ENCODE data around the gene EIF4E2. TPM values are rescaled to one million over a fixed set of nuclear protein-coding genes. Genes with fewer than 3 reads are reported as not detected.

EIF4E2 gene
- total RNA-seq, 6 experiments from 2014 or later, result 24.3 to 47.7 (median 42.0) TPM

GRCh38 chr2:232519581-232520438, 30.7 kb upstream of the EIF4E2 start, which contains the start of gene PRSS56:
Gene PRSS56 (plus strand): TSS chr2:232520388. CDS start chr2:232520599, 211 bp downstream.
- WGBS (ENCODE audit: insufficient coverage, low coverage, low lambda C conversion rate, missing lambda C conversion rate), result 64% methylated on average over 7 of the region's 19 CpGs
- no peak for DNase-seq
- Histone ChIP-seq H3K4me3 (no peak within 1 kb of the TSS), H3K27ac (no peak within 1 kb of the TSS), H3K9me3 (no peaks in the 10 kb centered on the region), H3K4me1 (peaks cover 0 to 17% (median 0%) of the 10 kb centered on the region in 4 donors), H3K36me3 (no peaks in the 10 kb centered on the region), H3K27me3 (peaks cover 14 to 27% of the 10 kb centered on the region in 2 donors)
- ATAC-seq, result no peak
- intact Hi-C loops (cut with DNase I), result loop anchor here (10.0 kb wide), 3 partner anchors 65 to 615 kb away; partner anchors contain the start of gene ALPI (in 1 of the 2)
- TF ChIP-seq CTCF (IDR thresholded peaks at IDR 0.05) (no peak), POLR2A (IDR thresholded peaks at IDR 0.05) (no peak)

DNA sequence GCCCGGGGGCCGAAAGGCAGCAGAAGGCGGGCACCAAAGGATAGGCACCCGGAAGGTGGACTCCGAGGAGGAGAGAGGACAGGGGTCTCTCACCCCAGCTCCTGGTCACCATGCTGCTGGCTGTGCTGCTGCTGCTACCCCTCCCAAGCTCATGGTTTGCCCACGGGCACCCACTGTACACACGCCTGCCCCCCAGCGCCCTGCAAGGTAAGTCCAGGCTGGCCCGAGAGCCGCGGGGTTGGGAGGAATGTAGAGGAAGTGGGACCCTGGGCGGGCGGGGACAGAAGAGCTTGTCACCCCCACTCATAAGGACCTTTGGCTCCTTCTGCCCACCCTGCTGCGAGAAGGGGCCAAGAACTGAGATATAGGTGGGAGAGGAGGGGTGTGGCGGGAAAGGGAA, 30.0 kb upstream of the EIF4E2 start:
- peaks cover 14 to 27% of the 10 kb centered on the region in 2 donors for H3K27me3 ChIP-seq
- intact Hi-C loops (cut with DNase I), result loop anchor here in 1 of 2 donors (10.0 kb wide), 2 partner anchors 86 to 616 kb away; no protein-coding TSS in a partner anchor
- DNase-seq (no peak), ATAC-seq (no peak)
- no peak overlapping the region for H3K27ac ChIP-seq
- 65% methylated on average over 5 of the region's 15 CpGs for WGBS (ENCODE audit: insufficient coverage, low coverage, low lambda C conversion rate, missing lambda C conversion rate)
- TF ChIP-seq POLR2A (IDR thresholded peaks at IDR 0.05) (no peak), CTCF (IDR thresholded peaks at IDR 0.05) (no peak)
- H3K36me3 ChIP-seq, result no peaks in the 10 kb centered on the region
- no peak overlapping the region for H3K4me3 ChIP-seq
- no peaks in the 10 kb centered on the region for H3K9me3 ChIP-seq
- H3K4me1 ChIP-seq, result peaks cover 0 to 17% (median 0%) of the 10 kb centered on the region in 4 donors

- H3K9me3 ChIP-seq, result no peaks in the 10 kb centered on the region
- DNase-seq, result no peak
- WGBS (ENCODE audit: insufficient coverage, low coverage, low lambda C conversion rate, missing lambda C conversion rate), result 33% methylated on average over 1 of the region's 14 CpGs
- H3K4me3 ChIP-seq, result no peak overlapping the region
- TF ChIP-seq CTCF (IDR thresholded peaks at IDR 0.05) (no peak), POLR2A (IDR thresholded peaks at IDR 0.05) (no peak)
- intact Hi-C loops (cut with DNase I), result loop anchor here in 1 of 2 donors (10.0 kb wide), 2 partner anchors 86 to 616 kb away; no protein-coding TSS in a partner anchor
- no peak for ATAC-seq
- peaks cover 0 to 20% (median 0%) of the 10 kb centered on the region in 4 donors for H3K4me1 ChIP-seq
- peaks cover 14 to 27% of the 10 kb centered on the region in 2 donors for H3K27me3 ChIP-seq
- H3K36me3 ChIP-seq, result no peaks in the 10 kb centered on the region
- no peak overlapping the region for H3K27ac ChIP-seq
Measured at GRCh38 chr2:232521098-232521497, 29.4 kb upstream of the EIF4E2 start.

DNA sequence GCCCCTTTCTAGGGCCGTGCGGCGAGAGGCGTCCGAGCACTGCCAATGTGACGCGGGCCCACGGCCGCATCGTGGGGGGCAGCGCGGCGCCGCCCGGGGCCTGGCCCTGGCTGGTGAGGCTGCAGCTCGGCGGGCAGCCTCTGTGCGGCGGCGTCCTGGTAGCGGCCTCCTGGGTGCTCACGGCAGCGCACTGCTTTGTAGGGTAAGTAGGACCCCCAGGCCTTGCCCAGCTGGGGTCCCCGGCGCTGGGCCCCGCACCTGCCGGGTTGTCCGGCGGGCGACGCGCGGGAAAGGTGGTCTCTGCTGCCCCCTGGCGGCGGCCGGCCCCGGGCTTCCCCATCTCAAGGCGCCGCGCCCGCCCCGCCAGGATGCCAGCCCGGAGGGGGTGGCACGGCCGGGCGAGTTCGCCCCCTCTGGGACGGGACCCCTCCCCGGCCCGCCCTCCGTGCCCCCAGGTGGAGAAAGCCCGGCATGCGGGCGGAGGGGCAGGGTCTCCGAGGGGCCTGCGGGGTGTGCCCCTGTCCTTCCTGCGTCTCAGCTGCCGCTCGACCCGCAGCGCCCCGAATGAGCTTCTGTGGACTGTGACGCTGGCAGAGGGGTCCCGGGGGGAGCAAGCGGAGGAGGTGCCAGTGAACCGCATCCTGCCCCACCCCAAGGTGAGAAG, 28.4 kb upstream of the EIF4E2 start:
- Histone ChIP-seq H3K9me3 (no peaks in the 10 kb centered on the region), H3K4me3 (peak overlapping the region in 1 of 3 donors; percentile 19), H3K4me1 (peaks cover 0 to 20% (median 0%) of the 10 kb centered on the region in 4 donors), H3K36me3 (no peaks in the 10 kb centered on the region), H3K27ac (no peak overlapping the region), H3K27me3 (peaks cover 14 to 27% of the 10 kb centered on the region in 2 donors)
- intact Hi-C loops (cut with DNase I), result loop anchor here in 1 of 2 donors (10.0 kb wide), 2 partner anchors 87 to 617 kb away; no protein-coding TSS in a partner anchor
- DNase-seq (peak in 2 of 3 donors; percentile 62 to 63), ATAC-seq (peak; percentile 61 to 88 (median 74))
- 7% methylated on average over 3 of the region's 66 CpGs for WGBS (ENCODE audit: insufficient coverage, low coverage, low lambda C conversion rate, missing lambda C conversion rate)
- TF ChIP-seq CTCF (IDR thresholded peaks at IDR 0.05), result peak; percentile 86 to 94 (median 90)
- TF ChIP-seq POLR2A (IDR thresholded peaks at IDR 0.05), result no peak

Data from right lobe of liver (tissue), 6 donors.